DND-41 (cell line): ENCODE results near the gene SYT1.
A peak's percentile ranks its signal among the peaks of the same experiment; 100 is the strongest.

Experiments used
- ATAC-seq: fragments of 200-7000 bp; cut with Tn5 transposase; 3 replicates; pipeline ENCODE4 v1.9.1; 2021; ENCODE audit warnings: low read depth; ENCODE audit not compliant: insufficient read depth
- DNase-seq: peaks from one replicate; pipeline ENCODE4 v3.0.0-alpha.2; 2020
- H2AFZ ChIP-seq: 2 replicates; pipeline ENCODE4 v1.6.0; 2012; ENCODE audit warnings: low read depth, low read length
- H3K27ac ChIP-seq: 2 replicates; pipeline ENCODE4 v1.5.1; 2012; ENCODE audit warnings: low read length, inconsistent platforms
- H3K27me3 ChIP-seq: fragments of 200-600 bp; sonication (generic); 2 replicates; pipeline ENCODE4 v1.6.0; 2012; ENCODE audit warnings: low read length, mild to moderate bottlenecking, inconsistent platforms; ENCODE audit not compliant: insufficient read depth, poor library complexity
- H3K36me3 ChIP-seq: 2 replicates; pipeline ENCODE4 v1.5.1; 2012; ENCODE audit warnings: low read length, inconsistent platforms; ENCODE audit not compliant: insufficient read depth
- H3K4me1 ChIP-seq: 2 replicates; pipeline ENCODE4 v1.5.1; 2012; ENCODE audit warnings: mild to moderate bottlenecking, low read length; ENCODE audit not compliant: insufficient read depth
- H3K4me2 ChIP-seq: 2 replicates; pipeline ENCODE4 v1.6.0; 2012; ENCODE audit warnings: mild to moderate bottlenecking, moderate library complexity, low read length, inconsistent platforms; ENCODE audit not compliant: insufficient read depth
- H3K4me3 ChIP-seq, 2 experiments: fragments of 200-600 bp in 1 of 2; shearing (Covaris generic) in 1 of 2; 2 replicates each; pipeline ENCODE4 v1.5.1; 2012 to 2016; ENCODE audit warnings: inconsistent platforms in 2 of 2, low read length in 2 of 2, mild to moderate bottlenecking in 2 of 2, low read depth in 1 of 2, moderate library complexity in 1 of 2
- H3K79me2 ChIP-seq: 2 replicates; pipeline ENCODE4 v1.6.0; 2012; ENCODE audit warnings: low read length, inconsistent platforms; ENCODE audit not compliant: insufficient read depth
- H3K9ac ChIP-seq: 2 replicates; pipeline ENCODE4 v1.6.0; 2012; ENCODE audit warnings: low read depth, mild to moderate bottlenecking, inconsistent platforms, low read length, moderate library complexity
- H3K9me3 ChIP-seq: 2 replicates; pipeline ENCODE4 v1.5.1; 2012; ENCODE audit warnings: low read length, moderate library complexity, mild to moderate bottlenecking, inconsistent platforms; ENCODE audit not compliant: insufficient read depth, severe bottlenecking
- H4K20me1 ChIP-seq: 2 replicates; pipeline ENCODE4 v1.6.0; 2012; ENCODE audit warnings: low read length; ENCODE audit not compliant: insufficient read depth
- CTCF ChIP-seq: IDR thresholded peaks from 2 replicates; pipeline ENCODE4 v1.5.1; 2012; ENCODE audit warnings: borderline replicate concordance, low read length, moderate library complexity, mild to moderate bottlenecking; ENCODE audit not compliant: poor library complexity, severe bottlenecking; ENCODE audit errors: extremely low read depth
- EZH2 ChIP-seq: IDR thresholded peaks from 3 replicates; pipeline ENCODE4 v1.6.1; 2012; ENCODE audit warnings: borderline replicate concordance, low read depth, mild to moderate bottlenecking, moderate library complexity, low read length, inconsistent platforms; ENCODE audit not compliant: severe bottlenecking

Gene SYT1

DNA sequence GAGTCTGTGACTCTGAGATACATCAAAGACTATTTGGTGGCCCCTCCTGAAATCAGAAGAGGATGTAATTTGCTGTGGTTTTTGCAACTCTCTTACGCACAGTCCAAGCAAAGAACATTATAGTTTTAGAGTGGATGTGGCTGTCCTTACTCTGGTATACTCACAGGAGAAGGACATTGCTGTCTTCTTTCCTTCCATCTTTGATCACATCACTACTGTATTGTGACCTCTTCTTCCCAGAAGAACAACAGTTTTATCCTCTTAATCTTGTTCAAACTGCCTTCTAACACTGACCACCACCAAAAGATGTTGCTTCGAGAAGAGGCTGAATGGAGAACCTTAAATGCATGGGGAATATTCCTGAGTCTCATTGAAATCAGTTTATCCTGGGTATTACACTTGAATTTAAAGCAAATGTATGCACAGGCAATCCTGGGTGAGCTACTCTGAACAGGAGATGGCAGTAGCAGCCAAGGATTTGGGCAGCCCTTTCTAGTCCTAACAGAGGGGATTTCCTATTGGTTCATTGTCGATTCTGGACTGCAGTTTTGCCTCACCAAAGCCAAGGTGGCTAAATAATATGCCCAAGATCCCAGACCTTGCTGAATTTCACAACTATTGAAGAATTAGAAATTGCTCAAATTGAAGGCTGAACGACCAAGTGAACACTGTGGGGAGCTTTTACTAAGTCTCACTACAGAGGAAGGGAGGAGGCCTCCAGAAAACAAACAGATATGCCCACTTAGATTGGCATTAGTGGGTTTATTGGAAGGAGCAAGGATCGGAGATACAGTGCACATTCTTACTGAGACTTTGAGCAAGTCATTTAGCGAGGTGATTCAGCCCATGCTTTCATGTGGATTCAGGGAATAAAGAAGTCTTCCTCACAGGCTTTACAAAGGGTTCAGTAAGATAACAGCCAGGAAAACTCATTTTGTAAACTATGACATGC is 543.4 kb downstream of the SYT1 start:
- no peak overlapping the region for H3K4me2 ChIP-seq
- H3K36me3 ChIP-seq: no peaks in the 10 kb centered on the region
- H2AFZ ChIP-seq: no peak overlapping the region
- H3K27me3 ChIP-seq: no peaks in the 10 kb centered on the region
- H3K4me1 ChIP-seq: no peaks in the 10 kb centered on the region
- H3K9ac ChIP-seq: no peak overlapping the region
- H3K27ac ChIP-seq: no peak overlapping the region
- TF ChIP-seq CTCF (peak; percentile 51), EZH2 (no peak)
- DNase-seq (no peak), ATAC-seq (peak; percentile 58; the same call in 2 of the 3 replicates)
- no peaks in the 10 kb centered on the region for H4K20me1 ChIP-seq
- H3K4me3 ChIP-seq: no peak overlapping the region
- H3K9me3 ChIP-seq: no peaks in the 10 kb centered on the region
- H3K79me2 ChIP-seq: no peaks in the 10 kb centered on the region

DNA sequence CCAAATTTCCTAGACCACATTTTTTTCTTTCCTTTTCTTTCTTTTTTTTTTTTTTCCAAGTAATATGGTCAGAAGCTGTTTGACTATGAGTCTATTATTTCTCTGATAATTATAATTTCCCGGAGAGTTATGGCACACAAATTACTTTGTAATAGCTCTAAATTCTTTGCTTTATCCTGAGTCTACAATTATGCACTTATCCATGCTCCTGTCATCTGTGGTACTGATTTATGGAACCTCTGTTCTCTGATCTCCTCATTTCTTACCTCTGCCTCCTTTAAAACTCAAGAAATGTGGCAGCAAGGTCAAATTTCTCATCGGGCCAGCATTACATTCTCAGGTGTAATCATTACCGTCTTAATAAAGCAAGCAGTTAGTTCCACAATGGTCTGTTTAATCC is 544.1 kb downstream of the SYT1 start:
- H2AFZ ChIP-seq: no peak overlapping the region
- no peak for TF ChIP-seq CTCF
- no peak for TF ChIP-seq EZH2
- H3K36me3 ChIP-seq: no peaks in the 10 kb centered on the region
- H3K27ac ChIP-seq: no peak overlapping the region
- H3K9me3 ChIP-seq: no peaks in the 10 kb centered on the region
- no peaks in the 10 kb centered on the region for H4K20me1 ChIP-seq
- no peak overlapping the region for H3K9ac ChIP-seq
- H3K4me2 ChIP-seq: no peak overlapping the region
- H3K27me3 ChIP-seq: no peaks in the 10 kb centered on the region
- no peaks in the 10 kb centered on the region for H3K4me1 ChIP-seq
- ATAC-seq (no peak), DNase-seq (no peak)
- no peaks in the 10 kb centered on the region for H3K79me2 ChIP-seq
- H3K4me3 ChIP-seq: no peak overlapping the region

DNA sequence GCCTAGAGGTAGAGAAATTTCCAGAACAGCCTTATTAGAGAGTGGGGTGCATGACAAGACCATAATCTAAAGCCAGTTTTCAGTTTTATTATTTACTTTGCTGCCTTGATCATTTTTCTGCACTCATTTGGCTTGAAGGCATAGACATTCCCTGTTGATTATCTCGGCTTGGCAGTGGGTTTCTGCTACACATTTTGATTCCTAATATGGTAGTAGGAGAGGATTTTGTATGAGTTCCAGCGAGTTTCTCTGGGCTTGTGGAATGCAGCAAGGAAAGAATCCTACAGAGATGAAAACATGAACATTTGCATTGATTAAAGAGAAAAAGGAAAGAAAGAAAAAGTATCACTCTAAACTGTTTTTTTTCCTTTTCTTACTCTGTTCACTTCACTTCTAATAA is 545.0 kb downstream of the SYT1 start:
- Histone ChIP-seq H2AFZ (no peak overlapping the region), H3K27me3 (no peaks in the 10 kb centered on the region), H3K4me1 (no peaks in the 10 kb centered on the region), H3K9me3 (no peaks in the 10 kb centered on the region), H3K4me3 (no peak overlapping the region), H3K4me2 (no peak overlapping the region), H3K36me3 (no peaks in the 10 kb centered on the region), H3K79me2 (no peaks in the 10 kb centered on the region), H4K20me1 (no peaks in the 10 kb centered on the region), H3K27ac (no peak overlapping the region), H3K9ac (no peak overlapping the region)
- no peak for DNase-seq
- TF ChIP-seq EZH2 (no peak), CTCF (no peak)
- no peak for ATAC-seq
